OCI-LY3 (cell line): ENCODE results near the gene SHISAL2A.

Experiments used
- H2AFZ ChIP-seq: fragments of 200-600, 300-600 bp; shearing (Covaris generic); 2 replicates; pipeline ENCODE4 v1.6.0; 2014; ENCODE audit warnings: antibody characterized with exemption, low read depth, low read length
- H3K27ac ChIP-seq: fragments of 200-600, 300-600 bp; sonication (generic); 2 replicates; pipeline ENCODE4 v1.5.1; 2014; ENCODE audit warnings: mild to moderate bottlenecking, low read length, moderate library complexity, mixed read lengths
- H3K27me3 ChIP-seq: fragments of 200-600, 300-600 bp; sonication (generic); 2 replicates; pipeline ENCODE4 v1.6.1; 2014; ENCODE audit warnings: low read depth, low read length, mixed read lengths
- H3K36me3 ChIP-seq: fragments of 200-600, 300-600 bp; sonication (generic); replicated peaks from 2 replicates; pipeline ENCODE3; 2014; ENCODE audit warnings: low read depth, low read length, mixed read lengths
- H3K4me1 ChIP-seq: fragments of 300-600, 200-600 bp; sonication (generic); 2 replicates; pipeline ENCODE4 v1.6.1; 2014; ENCODE audit warnings: low read length, mixed read lengths
- H3K4me2 ChIP-seq: fragments of 200-600, 300-600 bp; sonication (generic); 2 replicates; pipeline ENCODE4 v1.6.1; 2014; ENCODE audit warnings: low read length, mixed read lengths
- H3K4me3 ChIP-seq: fragments of 300-600, 200-600 bp; sonication (generic); 2 replicates; pipeline ENCODE4 v1.5.1; 2014; ENCODE audit warnings: antibody characterized with exemption, mild to moderate bottlenecking, low read length, moderate library complexity
- H3K79me2 ChIP-seq: fragments of 300-600, 200-600 bp; shearing (Covaris generic); 2 replicates; pipeline ENCODE4 v1.6.1; 2014; ENCODE audit warnings: mild to moderate bottlenecking, low read length, mixed read lengths
- H3K9ac ChIP-seq: fragments of 300-600, 200-600 bp; shearing (Covaris generic); 2 replicates; pipeline ENCODE4 v1.6.0; 2014; ENCODE audit warnings: mild to moderate bottlenecking, low read length, moderate library complexity
- H3K9me3 ChIP-seq: fragments of 200-600, 300-600 bp; shearing (Covaris generic); 2 replicates; pipeline ENCODE4 v1.6.1; 2014; ENCODE audit warnings: low read length, mixed read lengths; ENCODE audit not compliant: insufficient read depth
- H4K20me1 ChIP-seq: fragments of 200-600, 300-600 bp; sonication (generic); 2 replicates; pipeline ENCODE4 v1.6.1; 2016; ENCODE audit warnings: low read length, mixed read lengths; ENCODE audit not compliant: insufficient read depth
- CTCF ChIP-seq: fragments of 200-600, 300-600 bp; sonication (generic); IDR thresholded peaks from 2 replicates; pipeline ENCODE4 v1.5.1; 2014; ENCODE audit warnings: antibody characterized with exemption, low read length, low read depth
- EZH2phosphoT487 ChIP-seq: fragments of 200-600 bp; shearing (Covaris generic); IDR thresholded peaks from 2 replicates; pipeline ENCODE4 v1.6.1; 2018; ENCODE audit warnings: antibody characterized with exemption, mixed run types, low read depth

Gene SHISAL2A

GRCh38 chr1:52632732-52633290, at the start of gene SHISAL2A:
Gene SHISAL2A, plus strand, starts transcription at chr1:52633168. Its CDS starts 326 bp downstream, at chr1:52633494.
- Histone ChIP-seq H3K9ac (peak within 1 kb of the TSS; percentile 40; the same call in 1 of the 2 replicates), H4K20me1 (no peaks in the 10 kb centered on the region), H3K4me3 (peak within 1 kb of the TSS; percentile 67), H3K4me1 (peaks cover 36% of the 10 kb centered on the region), H3K4me2 (peak within 1 kb of the TSS; percentile 55), H3K9me3 (no peaks in the 10 kb centered on the region; the same call in 1 of the 2 replicates), H3K27ac (no peak within 1 kb of the TSS), H3K27me3 (no peaks in the 10 kb centered on the region), H2AFZ (peak within 1 kb of the TSS; percentile 52), H3K36me3 (no peaks in the 10 kb centered on the region), H3K79me2 (no peaks in the 10 kb centered on the region)
- TF ChIP-seq EZH2phosphoT487 (no peak), CTCF (no peak)

- Histone ChIP-seq H3K27ac (no peak overlapping the region), H2AFZ (no peak overlapping the region), H4K20me1 (no peaks in the 10 kb centered on the region), H3K9me3 (no peaks in the 10 kb centered on the region), H3K4me1 (peaks cover 21% of the 10 kb centered on the region), H3K36me3 (no peaks in the 10 kb centered on the region), H3K79me2 (no peaks in the 10 kb centered on the region), H3K9ac (no peak overlapping the region), H3K4me2 (no peak overlapping the region), H3K27me3 (no peaks in the 10 kb centered on the region), H3K4me3 (no peak overlapping the region)
- TF ChIP-seq CTCF (no peak), EZH2phosphoT487 (no peak)
Measured at GRCh38 chr1:52585474-52585873, 47.5 kb upstream of the SHISAL2A start.

- Histone ChIP-seq H3K9ac (no peak overlapping the region), H4K20me1 (no peaks in the 10 kb centered on the region), H3K27me3 (no peaks in the 10 kb centered on the region), H3K36me3 (no peaks in the 10 kb centered on the region), H3K79me2 (no peaks in the 10 kb centered on the region), H3K9me3 (no peaks in the 10 kb centered on the region), H3K4me3 (no peak overlapping the region), H3K27ac (no peak overlapping the region), H3K4me2 (peak overlapping the region; percentile 49; the same call in 1 of the 2 replicates), H3K4me1 (peaks cover 34% of the 10 kb centered on the region), H2AFZ (no peak overlapping the region)
- TF ChIP-seq CTCF = no peak
- no peak for TF ChIP-seq EZH2phosphoT487
Measured at GRCh38 chr1:52588027-52588426, 44.9 kb upstream of the SHISAL2A start.

GRCh38 chr1:52588535-52588934, 44.4 kb upstream of the SHISAL2A start:
- Histone ChIP-seq H3K9ac (no peak overlapping the region; the same call in 1 of the 2 replicates), H3K36me3 (no peaks in the 10 kb centered on the region), H2AFZ (no peak overlapping the region), H3K4me2 (peak overlapping the region; percentile 49), H3K79me2 (no peaks in the 10 kb centered on the region), H4K20me1 (no peaks in the 10 kb centered on the region), H3K4me1 (peaks cover 39% of the 10 kb centered on the region), H3K4me3 (no peak overlapping the region), H3K9me3 (no peaks in the 10 kb centered on the region), H3K27ac (no peak overlapping the region), H3K27me3 (no peaks in the 10 kb centered on the region)
- TF ChIP-seq CTCF (no peak), EZH2phosphoT487 (no peak)
